Measurements from ENCODE around the gene PRKG2. TPM values are rescaled to one million over a fixed set of nuclear protein-coding genes. Genes with fewer than 3 reads are reported as not detected.

PRKG2 gene
- total RNA-seq, 1 donor from 2014 or later: 0.06 TPM

DNA sequence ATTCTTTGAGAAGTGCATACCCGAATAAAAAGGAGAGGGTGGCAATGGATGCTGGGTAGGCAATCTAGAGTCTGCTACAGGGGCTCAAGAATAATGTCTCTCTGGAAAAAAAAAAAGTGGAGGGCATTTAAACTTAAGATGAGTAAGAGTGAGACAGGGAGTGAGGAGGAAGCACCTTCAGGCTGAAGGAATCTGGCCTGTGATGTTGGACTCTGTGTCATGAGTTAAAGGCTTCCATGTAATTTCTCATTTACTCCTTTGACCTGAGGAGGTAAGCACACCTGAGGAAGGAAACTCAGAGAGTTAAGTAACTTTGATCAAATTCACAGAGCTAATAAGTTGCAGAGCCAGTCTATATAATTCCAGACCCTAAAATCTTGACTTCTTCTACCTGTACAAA is 3.2 kb upstream of the PRKG2 start:
- DNase-seq (ENCODE audit: extremely low read depth, low read depth, low spot score): no peak

DNA sequence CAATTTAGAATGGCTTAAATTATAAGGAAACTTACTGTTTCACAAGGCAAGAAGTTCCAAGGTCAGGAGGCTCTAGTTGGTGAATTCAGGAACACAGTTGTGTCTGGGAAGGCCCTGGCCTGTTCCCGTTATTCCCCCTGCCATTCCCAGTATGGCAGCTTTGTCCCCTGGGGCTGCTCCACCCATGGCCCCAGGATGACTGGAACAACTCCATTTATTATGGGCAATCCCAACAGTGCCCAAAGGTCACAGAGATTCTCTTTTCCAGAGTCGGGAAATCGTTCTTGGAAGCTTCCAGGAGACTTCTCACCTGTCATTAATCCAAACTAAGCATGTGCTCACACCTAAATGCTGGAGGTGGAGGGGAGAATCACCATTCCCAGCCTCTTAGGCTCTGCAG is 2.8 kb upstream of the PRKG2 start:
- no peak for DNase-seq (ENCODE audit: extremely low read depth, low read depth, low spot score)

DNA sequence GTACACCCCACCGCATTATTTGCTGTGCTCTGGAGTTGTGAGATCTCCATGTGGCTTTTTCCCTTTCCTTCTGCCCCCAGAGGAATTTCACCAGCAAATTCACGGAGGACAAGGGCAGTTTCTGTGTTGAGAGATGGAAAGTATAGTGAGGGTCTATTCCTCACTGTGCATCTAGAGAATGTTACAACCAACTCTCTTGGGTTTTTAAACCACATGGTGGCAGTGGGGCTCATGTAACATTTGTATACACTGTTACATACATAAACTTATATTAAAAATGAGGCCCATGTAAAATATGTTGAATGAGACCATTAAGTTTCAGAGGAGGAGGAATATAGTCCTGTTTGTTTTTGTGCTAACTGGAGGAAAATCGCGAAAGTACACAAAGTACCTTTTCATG is 909 bp upstream of the PRKG2 start:
- DNase-seq (ENCODE audit: extremely low read depth, low read depth, low spot score): no peak

DNA sequence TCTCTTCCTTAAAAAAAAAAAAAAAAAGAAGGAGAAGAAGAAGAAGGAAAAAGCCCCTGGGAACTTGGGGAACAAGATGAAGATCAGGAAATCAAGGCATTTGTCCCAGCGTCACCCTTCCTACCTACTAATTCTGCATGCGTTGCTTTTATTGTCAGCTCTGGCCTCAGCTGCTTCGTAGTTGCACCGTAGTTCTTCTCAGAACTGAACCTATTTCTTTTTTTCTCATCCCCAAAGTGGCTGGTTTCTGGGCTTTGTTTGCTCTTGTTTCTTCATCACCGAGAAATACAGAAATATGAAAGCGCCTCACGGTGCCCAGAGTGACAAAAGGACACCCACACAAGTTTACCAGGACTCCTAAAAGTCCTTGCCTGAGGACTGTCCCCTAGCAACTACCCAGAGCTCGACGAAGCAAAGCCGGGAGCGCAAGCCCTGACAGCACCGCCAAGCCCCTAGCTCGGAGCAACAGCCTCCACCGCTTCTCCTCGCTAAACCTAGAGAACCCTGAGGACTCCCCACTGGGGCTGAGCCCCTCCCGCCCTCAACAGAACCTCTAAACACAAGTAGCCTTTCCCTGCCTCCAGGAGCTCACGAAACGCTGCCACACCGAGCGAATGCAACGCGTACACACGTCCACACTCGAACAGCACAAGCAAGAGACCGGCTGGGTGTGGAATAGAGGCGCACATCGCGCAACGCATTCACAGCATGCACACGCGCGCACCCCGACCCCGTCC is 710 bp downstream of the PRKG2 start:
- DNase-seq (ENCODE audit: extremely low read depth, low read depth, low spot score): no peak

DNA sequence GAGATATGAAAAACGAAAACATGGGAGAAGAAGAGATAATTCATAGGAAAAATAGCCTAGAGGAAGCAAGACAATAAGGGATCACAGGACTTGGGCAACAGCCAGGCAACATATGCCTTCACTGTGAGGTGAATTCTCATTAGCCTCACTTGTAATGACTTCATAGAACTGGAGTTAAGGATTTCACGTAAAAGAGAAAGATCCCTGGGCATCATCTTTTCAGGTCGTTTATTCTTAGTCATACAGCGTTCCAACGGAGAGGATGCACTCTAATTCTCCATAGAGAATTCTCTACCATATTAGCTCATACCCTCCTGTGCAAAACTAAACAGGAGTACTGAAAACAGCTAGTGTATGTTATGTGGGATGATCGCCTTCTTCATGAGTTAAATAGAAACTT is 1.4 kb downstream of the PRKG2 start:
- DNase-seq (ENCODE audit: extremely low read depth, low read depth, low spot score): no peak

DNA sequence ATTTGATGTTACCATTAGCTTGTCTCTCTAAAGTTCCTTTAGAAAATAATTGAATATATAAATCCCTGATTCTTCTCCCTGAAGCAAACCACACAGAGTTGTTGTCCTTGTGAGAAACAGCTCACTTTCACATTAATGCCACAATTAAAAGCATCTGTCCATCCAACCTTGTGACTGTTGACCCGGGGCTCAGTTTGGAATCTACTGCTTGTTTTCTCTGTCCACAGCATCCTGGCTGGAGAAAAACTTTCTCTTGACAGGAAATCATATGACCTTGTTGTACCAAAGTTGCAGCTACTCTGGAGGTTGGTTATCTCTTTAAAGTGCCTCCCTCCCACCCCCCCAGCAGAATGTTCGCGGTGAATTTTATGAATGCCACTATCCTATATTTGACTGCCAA is 3.1 kb downstream of the PRKG2 start:
- DNase-seq (ENCODE audit: extremely low read depth, low read depth, low spot score): no peak

DNA sequence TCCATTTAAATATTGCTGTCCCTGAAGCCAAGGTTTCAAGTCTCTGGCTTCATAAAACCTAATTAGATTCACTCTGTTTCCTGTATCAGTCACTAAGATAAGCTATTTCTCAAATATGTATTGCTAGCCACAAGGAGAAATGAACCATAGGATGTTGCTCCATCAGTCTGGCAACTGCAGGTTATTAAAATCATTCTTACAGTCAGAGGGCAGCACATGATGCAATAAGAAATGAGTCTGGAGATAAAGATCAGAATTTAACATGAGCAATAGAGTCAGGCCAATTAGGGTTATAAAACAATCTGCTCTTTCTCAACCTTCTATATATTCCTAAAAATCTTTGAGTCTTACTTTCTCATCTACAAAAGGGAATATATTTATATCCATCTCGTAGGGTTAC is 7.2 kb downstream of the PRKG2 start:
- DNase-seq (ENCODE audit: extremely low read depth, low read depth, low spot score): no peak

DNA sequence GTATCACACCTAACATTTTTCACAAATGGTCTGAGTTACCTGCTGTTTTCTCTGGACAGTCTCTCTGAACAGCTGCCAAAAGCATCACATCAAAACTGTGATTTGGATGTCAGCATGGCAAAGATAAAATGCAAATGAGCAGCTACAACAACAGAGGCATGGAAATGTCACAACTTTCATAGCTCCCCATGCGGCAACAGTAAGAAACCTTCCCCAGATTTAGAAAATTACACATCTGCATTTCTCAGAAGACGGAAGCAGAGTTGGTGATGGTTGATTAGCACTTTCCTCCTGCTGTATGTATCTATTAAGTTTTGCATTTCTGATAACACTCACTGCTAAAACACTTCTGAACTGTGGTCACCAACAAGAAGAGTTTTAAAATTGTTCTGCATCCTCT is 9.7 kb downstream of the PRKG2 start:
- no peak for DNase-seq (ENCODE audit: extremely low read depth, low read depth, low spot score)

DNA sequence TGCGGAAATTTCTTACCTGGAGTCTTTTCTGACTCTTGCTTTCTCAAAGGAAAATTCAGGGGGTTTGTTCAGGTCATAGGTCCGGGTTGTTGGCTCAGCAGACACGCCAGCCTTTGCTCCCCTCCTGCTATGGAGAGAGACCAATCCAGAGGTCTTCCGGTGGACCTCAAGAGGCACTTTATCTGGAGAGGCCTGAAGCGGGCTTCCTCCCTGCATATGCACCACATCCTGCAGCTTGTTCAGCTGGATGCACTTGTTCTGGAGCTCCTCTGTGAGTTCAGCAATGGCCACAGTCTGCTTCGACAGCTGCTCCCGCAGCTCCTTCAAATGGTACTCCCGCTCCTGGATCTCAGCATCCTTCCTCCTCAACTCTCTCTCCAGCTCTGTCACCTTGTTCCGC is 10.5 kb downstream of the PRKG2 start:
- no peak for DNase-seq (ENCODE audit: extremely low read depth, low read depth, low spot score)

DNA sequence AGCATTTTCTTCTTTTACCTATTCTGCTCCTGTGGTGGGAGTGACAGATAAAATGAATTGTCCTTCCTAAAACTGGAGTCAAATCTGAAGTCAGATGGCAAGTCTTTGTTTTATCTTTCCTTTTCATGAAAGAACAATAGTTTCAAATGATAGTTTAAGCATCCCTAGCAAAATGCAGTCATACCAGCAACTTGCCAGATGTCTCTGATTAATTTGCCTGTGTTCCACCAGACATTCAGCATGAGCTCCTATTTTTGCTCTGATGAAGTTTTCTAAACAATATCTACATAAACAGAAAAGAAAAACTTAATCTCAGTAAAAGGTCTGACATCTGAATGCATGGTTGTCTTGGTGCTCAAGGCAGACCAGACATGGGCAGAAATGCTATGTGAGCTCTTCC is 15.2 kb downstream of the PRKG2 start:
- DNase-seq (ENCODE audit: extremely low read depth, low read depth, low spot score): no peak

DNA sequence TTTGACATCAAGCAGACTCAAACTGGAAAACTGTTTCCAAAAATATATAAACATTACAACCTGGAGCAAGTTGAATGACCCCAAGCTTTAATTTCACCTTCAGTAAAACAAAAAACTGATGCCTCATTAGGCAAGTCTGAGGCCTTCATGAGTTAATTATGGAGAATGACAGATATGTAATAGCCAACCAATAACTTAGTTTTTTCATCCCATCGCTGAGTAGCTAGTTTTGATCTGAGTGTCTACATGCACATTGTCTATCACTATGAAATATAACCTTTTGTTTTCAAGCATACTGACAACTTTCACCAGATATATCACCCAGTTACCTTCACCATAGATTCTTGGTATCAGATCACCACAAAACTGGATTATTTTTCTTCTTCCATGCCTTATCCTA is 16.4 kb downstream of the PRKG2 start:
- no peak for DNase-seq (ENCODE audit: extremely low read depth, low read depth, low spot score)

DNA sequence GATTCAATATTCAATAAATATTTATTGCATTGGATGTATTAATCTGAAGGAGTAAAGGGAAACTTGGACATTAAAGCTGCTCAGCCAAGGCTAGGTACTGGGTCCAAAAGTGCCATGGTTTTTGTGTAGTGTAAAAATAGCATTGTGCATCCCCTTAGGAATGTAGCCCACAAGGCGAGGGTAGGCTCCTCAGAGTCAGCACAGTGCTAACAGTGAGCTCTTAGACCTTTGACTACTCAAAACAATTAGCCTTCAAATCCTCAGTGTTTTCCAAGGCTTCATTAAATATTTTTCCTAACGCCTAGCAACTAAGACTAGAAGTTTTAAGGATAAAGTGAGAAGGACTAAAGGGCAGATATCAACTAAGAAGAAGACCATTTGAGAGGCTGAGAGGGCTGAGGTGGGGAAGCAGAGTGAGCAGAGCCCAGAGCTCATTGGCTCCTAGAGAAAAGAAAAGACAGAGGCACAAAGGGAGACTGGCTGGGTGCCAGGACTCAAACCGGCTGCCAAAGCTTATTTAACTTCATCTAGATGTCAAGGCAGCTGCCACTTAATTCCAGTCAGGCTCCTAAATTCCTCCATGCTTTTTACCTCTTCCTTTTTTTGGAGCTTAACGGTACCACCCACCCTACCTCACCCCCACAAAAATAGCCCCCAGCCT is 17.0 kb downstream of the PRKG2 start:
- DNase-seq (ENCODE audit: extremely low read depth, low read depth, low spot score): no peak

DNA sequence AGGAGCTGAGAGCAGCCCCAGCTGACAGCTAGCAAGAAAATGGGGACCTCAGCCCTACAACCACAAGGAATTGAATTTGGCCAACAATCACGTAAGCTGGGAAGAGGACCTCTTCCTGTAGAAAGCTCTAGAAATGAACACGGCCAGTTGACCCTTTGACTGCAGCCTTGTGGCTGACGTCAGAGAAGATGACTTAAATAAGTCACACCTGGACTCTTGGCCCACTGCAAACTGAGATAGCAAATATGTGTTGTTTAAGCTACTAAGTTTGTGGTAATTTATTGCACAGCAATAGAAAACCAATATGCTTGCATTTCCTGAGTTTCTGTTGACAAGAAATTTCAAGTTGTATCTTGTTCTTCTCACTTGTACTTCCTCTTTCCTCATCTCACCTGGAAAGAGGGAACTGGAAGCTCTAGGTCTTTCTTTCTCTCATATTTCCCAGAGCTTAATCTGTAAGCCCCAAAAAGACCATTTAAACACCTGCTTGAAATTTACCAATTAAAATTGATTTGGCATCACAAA is 18.8 kb downstream of the PRKG2 start:
- DNase-seq (ENCODE audit: extremely low read depth, low read depth, low spot score): no peak

DNA sequence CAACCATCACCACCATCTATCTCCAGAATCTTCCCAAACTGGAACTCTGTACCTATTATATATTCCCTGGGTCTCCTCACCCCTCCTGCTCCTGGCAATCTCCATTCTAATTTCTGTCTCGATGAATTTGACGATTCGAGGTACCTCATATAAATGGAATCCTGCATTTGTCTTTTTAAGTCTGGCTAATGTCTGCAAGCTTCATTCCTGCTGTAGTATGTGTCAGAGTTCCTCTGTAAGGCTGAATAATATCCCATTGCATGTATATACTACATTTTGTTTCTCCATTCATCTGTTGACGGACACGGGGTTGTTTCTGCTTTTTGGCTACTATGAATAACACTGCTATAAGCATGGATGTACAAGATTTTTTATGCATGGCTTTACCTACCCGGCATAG is 19.5 kb downstream of the PRKG2 start:
- DNase-seq (ENCODE audit: extremely low read depth, low read depth, low spot score): no peak

DNA sequence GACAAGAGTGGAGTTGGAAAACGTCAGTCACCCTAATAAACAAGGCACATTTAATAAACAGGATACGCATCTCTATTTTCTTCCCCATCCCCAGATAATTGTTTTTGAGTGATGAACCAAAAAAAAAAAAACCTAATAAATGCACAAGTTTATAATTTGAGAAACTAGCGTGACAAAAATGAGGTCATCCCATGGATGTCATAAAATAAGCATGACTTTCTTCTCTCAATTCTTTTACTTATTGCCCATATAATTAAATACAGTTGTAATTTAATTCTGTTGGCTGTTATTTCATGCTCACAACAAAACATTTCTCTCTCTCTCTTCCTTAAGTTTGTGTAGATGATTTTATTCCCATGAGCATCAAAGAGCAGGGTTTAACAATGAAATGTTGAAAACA is 20.7 kb downstream of the PRKG2 start:
- DNase-seq (ENCODE audit: extremely low read depth, low read depth, low spot score): no peak

DNA sequence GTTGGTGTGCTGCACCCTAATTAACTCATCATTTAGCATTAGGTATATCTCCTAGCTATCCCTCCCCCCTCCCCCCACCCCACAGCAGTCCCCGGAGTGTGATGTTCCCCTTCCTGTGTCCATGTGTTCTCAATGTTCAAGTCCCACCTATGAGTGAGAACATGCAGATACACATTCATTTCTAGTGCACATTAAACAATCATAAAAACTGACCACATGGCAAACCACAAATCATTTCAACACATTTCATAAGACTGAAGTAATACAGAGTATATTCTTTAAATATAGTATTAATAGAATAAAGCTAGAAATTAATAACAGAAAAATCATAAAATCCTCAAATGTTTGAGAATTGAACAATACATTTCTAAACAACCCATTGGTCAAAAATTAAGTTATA is 34.1 kb downstream of the PRKG2 start:
- DNase-seq (ENCODE audit: extremely low read depth, low read depth, low spot score): no peak

DNA sequence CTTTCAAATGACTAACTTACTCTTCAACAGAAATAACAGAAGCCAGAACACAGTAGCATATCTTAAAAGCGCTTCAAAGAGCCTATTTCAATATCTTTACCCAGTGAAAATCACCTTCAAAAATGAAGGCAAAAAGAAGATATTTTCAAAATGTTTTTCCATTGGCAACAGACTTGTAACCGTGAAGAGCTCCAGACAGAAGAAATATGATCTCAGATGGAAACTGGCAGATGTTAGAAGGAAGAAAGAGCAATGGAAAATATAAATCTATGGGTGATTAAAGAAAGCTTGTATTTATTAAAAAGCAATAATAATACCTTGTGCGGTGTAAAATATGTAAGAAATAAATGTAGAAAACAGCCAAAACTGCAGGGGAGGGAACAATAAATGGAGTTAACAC is 35.7 kb downstream of the PRKG2 start:
- DNase-seq (ENCODE audit: extremely low read depth, low read depth, low spot score): no peak

DNA sequence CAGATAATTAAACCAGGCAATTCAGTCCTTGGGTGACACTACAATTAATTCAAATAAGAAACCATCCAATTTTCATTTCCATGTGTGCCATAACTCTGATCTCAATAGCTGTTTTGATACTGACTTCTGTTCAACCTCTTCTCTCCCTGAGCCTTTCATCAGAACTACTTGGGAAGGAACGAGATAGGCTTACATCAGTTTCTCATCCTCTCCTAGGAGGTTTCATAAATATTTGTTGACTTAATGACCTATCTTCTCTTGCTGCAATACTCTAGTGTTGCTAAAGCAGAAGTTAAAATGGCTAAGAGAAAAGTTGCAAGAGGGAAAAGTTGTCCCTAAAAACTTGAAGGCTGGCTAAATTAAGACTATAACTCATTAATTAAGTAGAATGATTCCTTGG is 41.8 kb downstream of the PRKG2 start:
- no peak for DNase-seq (ENCODE audit: extremely low read depth, low read depth, low spot score)

DNA sequence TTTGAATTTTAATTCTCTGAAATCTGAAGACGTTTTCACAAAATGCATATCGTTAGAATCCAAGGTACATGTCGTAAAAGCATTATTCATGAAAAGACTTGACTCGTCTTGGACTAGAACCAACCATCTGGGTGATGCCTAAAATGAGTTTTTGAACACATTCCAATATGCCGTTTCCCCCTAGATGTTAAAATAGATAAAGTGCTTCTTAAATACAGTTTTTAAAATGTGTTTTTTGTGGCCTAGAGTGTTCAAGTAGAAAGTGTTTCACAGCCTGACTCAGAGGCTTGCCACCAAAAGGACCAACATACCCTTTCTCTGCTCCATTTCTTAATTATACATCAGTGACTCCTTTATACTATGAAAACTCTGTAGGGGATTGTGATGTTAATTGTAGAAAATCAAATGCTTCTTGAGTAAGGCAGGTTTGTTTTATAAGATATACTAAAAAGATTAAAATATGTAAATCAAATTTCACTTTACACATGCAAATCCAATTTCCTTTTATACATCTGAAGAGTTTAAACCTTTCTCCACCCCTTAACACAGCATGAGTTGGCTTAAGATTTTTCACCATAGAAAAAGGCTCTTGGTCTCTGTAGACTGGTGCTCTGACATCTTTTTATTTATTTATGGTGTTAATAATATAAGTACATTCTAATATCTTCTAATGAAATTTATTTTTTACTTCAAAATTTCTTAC is 48.4 kb downstream of the PRKG2 start:
- no peak for DNase-seq (ENCODE audit: extremely low read depth, low read depth, low spot score)

DNA sequence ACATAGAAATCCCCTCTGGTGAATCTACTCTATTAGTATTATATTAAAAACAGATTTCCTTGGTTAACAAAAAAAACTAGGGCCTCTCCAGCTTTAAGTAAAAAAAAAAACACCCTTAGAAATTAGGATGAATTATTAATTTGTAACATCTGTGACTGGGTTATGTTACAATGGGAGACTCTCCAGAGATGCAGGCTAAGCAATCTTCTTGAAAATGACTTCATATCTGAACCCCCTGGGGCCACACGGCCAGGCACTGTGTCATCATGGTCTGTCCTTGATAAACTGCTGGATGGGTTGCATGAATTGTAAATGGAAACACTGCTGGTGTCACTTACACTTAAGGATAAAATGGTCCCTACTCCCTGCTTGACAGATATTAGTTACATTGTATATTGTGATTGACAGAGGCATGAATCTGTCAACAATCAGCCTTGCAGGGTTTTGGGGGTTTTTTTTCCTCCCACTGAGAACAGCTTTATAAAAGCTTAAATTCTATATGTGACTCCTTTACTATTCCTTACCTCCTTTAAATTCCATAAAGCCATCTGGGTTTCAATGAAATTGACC is 49.1 kb downstream of the PRKG2 start:
- no peak for DNase-seq (ENCODE audit: extremely low read depth, low read depth, low spot score)

DNA sequence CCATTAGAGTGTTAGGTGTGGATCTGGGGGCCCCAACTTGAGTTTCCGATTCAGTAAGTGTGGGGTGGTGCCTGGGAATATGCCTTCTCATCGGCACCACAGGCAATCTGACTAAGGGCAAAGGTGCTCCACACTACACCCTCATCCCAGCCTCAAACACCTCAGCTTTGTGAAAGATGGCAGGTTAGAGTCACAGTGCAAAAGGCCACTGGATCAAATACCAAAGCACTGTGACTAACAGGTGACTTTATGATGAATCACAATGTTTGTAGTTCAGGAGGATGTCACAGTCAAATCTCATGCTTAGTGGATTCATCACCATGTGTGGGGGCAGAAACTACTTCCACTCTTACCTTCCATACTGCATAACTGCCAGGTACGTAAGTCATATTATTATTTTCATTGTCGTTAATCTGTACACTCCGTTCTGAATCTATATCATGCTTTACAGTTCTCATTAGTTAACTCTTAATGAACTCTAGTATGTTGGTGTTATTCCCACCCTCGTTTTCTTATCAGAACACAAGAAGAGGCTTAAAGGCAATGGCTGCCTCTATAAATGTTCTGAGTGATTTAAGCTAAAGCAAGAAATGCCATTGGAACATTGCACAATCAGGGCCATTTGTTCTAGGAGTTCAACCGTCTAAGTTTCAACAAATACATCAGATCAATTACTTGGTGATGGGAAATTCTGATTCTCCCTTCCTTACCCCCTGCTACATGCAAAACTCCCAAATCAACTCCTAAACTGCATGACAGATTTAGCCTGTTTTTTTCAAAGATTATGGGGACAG is 50.2 kb downstream of the PRKG2 start:
- no peak for DNase-seq (ENCODE audit: extremely low read depth, low read depth, low spot score)
